GM21528 (cell line): Measurements from ENCODE around the gene OAS2.

Experiments used
- ATAC-seq: cut with Tn5 transposase; IDR thresholded peaks from one replicate; pipeline ENCODE4 v1.9.1; 2021; ENCODE audit warnings: mild to moderate bottlenecking, moderate library complexity; ENCODE audit not compliant: unreplicated experiment, low FRiP score

Gene OAS2

GRCh38 chr12:113056631-113057488, 78.5 kb downstream of the OAS2 start, which contains the start of gene DTX1:
Gene DTX1, plus strand, starts transcription at chr12:113056730. Its CDS starts 1,463 bp downstream, at chr12:113058193.
- ATAC-seq = no peak

GRCh38 chr12:113057565-113058485, 79.5 kb downstream of the OAS2 start:
- ATAC-seq = no peak

GRCh38 chr12:113058553-113058952, 80.2 kb downstream of the OAS2 start:
- no peak for ATAC-seq

GRCh38 chr12:113059071-113059595, 80.8 kb downstream of the OAS2 start:
- ATAC-seq = no peak

GRCh38 chr12:113060336-113060960, 82.1 kb downstream of the OAS2 start:
- no peak for ATAC-seq

GRCh38 chr12:113061061-113061694, 82.9 kb downstream of the OAS2 start:
- no peak for ATAC-seq
